PC-9 (cell line): ENCODE results near the gene SLFNL1.

Experiments
- CTCF ChIP-seq: fragments of 200-600 bp; sonication (generic); conservative IDR thresholded peaks from 2 replicates; pipeline ENCODE4 v1.6.1; 2017; ENCODE audit warnings: mixed run types, antibody characterized with exemption, mild to moderate bottlenecking, moderate library complexity
- EZH2 ChIP-seq: fragments of 200-600 bp; sonication (generic); IDR thresholded peaks from 2 replicates; pipeline ENCODE4 v1.8.0; 2017; ENCODE audit warnings: antibody characterized with exemption, low read depth

DNA sequence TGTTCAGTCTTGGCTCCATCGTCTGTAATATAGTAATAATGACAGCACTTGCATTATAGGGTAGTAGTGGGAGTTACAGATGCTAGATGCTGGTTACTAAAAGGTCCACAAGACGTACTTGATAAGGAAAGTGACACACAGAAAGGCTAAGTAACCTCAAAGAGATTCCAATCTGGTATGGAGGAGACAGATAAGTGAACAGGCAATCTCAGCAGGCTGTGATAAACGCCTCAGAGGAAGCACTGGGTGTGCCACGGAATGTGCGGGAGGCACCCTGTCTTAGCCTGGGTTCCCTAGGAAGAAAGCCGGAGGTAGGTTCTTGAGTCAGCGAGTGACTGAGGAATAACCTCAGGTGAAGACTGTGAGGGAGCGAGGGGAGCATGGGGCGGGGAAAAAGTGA is 46.6 kb downstream of the SLFNL1 start:
- TF ChIP-seq CTCF: no peak
- no peak for TF ChIP-seq EZH2
